Measurements from ENCODE around the gene PCYT1A. TPM values are rescaled to one million over a fixed set of nuclear protein-coding genes. Genes with fewer than 3 reads are reported as not detected.
"Not testable (repeated sequence)": the region's sequence is repeated elsewhere in the genome, so short reads cannot be mapped to it uniquely, and the experiment has no call there.

PCYT1A gene
- total and polyA plus RNA-seq, 2 donors (not counting 3 experiments of a cell fraction or from before 2014, with no cell fraction given), result 50.3 to 65.5 TPM

DNA sequence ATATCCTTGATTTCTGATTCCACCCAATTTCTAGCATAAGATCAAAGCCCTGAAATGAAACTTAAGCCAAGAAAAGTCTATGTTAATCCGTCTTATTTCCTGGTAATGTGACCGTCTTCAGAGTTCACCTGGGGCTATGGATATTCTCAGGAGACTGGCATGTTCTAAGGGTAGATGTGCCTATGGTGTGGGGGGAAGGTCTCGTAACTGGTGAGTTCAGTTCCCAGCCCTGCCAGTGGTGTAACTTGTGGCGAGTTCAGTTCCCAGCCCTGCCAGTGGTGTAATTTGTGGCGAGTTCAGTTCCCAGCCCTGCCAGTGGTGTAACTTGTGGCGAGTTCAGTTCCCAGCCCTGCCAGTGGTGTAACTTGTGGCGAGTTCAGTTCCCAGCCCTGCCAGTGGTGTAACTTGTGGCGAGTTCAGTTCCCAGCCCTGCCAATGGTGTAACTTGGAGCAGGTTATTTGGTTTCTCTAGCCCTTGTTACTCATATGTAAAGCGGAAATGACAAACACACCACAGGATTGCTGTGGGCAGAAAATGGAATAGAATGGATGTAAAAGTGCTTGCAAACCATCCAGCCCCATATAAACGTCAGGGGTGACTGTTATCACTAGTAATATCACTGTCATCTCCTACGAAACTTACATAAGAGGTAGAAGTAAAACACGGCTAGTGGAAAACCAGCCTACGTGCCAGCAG, 40.8 kb downstream of the PCYT1A start:
- BruUV-seq (replicated peaks), result no TSS peak

DNA sequence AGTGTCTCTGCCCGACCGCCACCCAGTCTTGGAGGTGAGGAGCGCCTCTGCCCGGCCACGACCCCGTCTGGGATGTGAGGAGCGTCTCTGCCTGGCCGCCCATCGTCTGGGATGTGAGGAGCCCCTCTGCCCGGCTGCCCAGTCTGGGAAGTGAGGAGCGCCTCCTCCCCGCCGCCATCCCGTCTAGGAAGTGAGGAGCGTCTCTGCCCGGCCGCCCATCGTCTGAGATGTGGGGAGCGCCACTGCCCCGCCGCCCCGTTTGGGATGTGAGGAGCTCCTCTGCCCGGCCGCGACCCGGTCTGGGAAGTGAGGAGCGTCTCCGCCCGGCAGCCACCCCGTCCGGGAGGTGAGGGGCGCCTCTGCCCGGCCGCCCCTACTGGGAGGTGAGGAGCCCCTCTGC, 43.4 kb downstream of the PCYT1A start:
- POLR2A ChIA-PET; dilution Hi-C loops (cut with MboI; ENCODE audit: extremely low pct_ligation_motif_present, low sequenced_read_pairs); H2AFZ ChIP-seq (ENCODE audit: low read depth, low read length); H3K79me2 ChIP-seq (ENCODE audit: control insufficient read depth, insufficient read depth, low read length); H3K4me2 ChIP-seq (ENCODE audit: insufficient read depth, low read length); H3K4me1 ChIP-seq (ENCODE audit: control insufficient read depth, extremely low read depth, insufficient read depth, low read length); H3K4me3 ChIP-seq (replicated peaks in 1 of 3; ENCODE audit: insufficient read depth in 1 of 3, low read depth in 1 of 3, low read length in 3 of 3); H3K9me1 ChIP-seq (replicated peaks; ENCODE audit: control insufficient read depth, extremely low read depth, insufficient read depth, low read length); H3K27ac ChIP-seq (ENCODE audit: insufficient read depth, low read depth, low read length); H3K9me3 ChIP-seq (replicated peaks; ENCODE audit: control insufficient read depth, insufficient read depth, low read length); DNase-seq (ENCODE audit: low read depth, low spot score); H3K9ac ChIP-seq (replicated peaks; ENCODE audit: extremely low read depth, insufficient read depth, low read length); H3K27me3 ChIP-seq (ENCODE audit: control insufficient read depth in 2 of 2, insufficient read depth in 2 of 2, low read length in 2 of 2); intact Hi-C loops (cut with micrococcal nuclease); CTCF ChIA-PET; FAIRE-seq; H4K20me1 ChIP-seq (replicated peaks; ENCODE audit: control insufficient read depth, extremely low read depth, insufficient read depth, low read length); BruUV-seq (replicated peaks): not testable (repeated sequence)
- peaks cover 18 to 23% of the 10 kb centered on the region in 2 experiments for H3K36me3 ChIP-seq (ENCODE audit: control insufficient read depth in 2 of 2, extremely low read depth in 1 of 2, insufficient read depth in 2 of 2, low read length in 2 of 2)

More for the DNA sequence above, 40.8 kb downstream of the PCYT1A start:
- DNase-seq (ENCODE audit: low read depth, low spot score) (no peak), FAIRE-seq (no peak)
- Histone ChIP-seq H3K79me2 (ENCODE audit: control insufficient read depth, insufficient read depth, low read length) (peaks cover 3% of the 10 kb centered on the region), H3K27ac (ENCODE audit: insufficient read depth, low read depth, low read length) (no peak overlapping the region), H2AFZ (ENCODE audit: low read depth, low read length) (no peak overlapping the region), H3K27me3 (ENCODE audit: control insufficient read depth in 2 of 2, insufficient read depth in 2 of 2, low read length in 2 of 2) (no peaks in the 10 kb centered on the region), H3K4me3 (replicated peaks in 1 of 3; ENCODE audit: insufficient read depth in 1 of 3, low read depth in 1 of 3, low read length in 3 of 3) (no peak overlapping the region), H3K4me2 (ENCODE audit: insufficient read depth, low read length) (no peak overlapping the region), H3K9me3 (replicated peaks; ENCODE audit: control insufficient read depth, insufficient read depth, low read length) (no peaks in the 10 kb centered on the region), H3K36me3 (ENCODE audit: control insufficient read depth in 2 of 2, extremely low read depth in 1 of 2, insufficient read depth in 2 of 2, low read length in 2 of 2) (peaks cover 12 to 16% of the 10 kb centered on the region in 2 experiments), H3K9me1 (replicated peaks; ENCODE audit: control insufficient read depth, extremely low read depth, insufficient read depth, low read length) (no peaks in the 10 kb centered on the region), H4K20me1 (replicated peaks; ENCODE audit: control insufficient read depth, extremely low read depth, insufficient read depth, low read length) (no peaks in the 10 kb centered on the region), H3K4me1 (ENCODE audit: control insufficient read depth, extremely low read depth, insufficient read depth, low read length) (no peaks in the 10 kb centered on the region), H3K9ac (replicated peaks; ENCODE audit: extremely low read depth, insufficient read depth, low read length) (no peak overlapping the region)
- ChIA-PET CTCF (interaction anchor here (2.1 kb wide), 1 partner anchor 276 kb away, joined by 7 read pairs; no protein-coding TSS in a partner anchor), POLR2A (no interaction called here)
- dilution Hi-C loops (cut with MboI; ENCODE audit: extremely low pct_ligation_motif_present, low sequenced_read_pairs), result no loop called here
- TF ChIP-seq POLR2A (IDR thresholded peaks at IDR 0.05; ENCODE audit: low read depth, low read length), result no peak
- TF ChIP-seq, protein P1, sequence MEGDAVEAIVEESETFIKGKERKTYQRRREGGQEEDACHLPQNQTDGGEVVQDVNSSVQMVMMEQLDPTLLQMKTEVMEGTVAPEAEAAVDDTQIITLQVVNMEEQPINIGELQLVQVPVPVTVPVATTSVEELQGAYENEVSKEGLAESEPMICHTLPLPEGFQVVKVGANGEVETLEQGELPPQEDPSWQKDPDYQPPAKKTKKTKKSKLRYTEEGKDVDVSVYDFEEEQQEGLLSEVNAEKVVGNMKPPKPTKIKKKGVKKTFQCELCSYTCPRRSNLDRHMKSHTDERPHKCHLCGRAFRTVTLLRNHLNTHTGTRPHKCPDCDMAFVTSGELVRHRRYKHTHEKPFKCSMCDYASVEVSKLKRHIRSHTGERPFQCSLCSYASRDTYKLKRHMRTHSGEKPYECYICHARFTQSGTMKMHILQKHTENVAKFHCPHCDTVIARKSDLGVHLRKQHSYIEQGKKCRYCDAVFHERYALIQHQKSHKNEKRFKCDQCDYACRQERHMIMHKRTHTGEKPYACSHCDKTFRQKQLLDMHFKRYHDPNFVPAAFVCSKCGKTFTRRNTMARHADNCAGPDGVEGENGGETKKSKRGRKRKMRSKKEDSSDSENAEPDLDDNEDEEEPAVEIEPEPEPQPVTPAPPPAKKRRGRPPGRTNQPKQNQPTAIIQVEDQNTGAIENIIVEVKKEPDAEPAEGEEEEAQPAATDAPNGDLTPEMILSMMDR (IDR thresholded peaks at IDR 0.05; ENCODE audit: extremely low read depth in 1 of 2, insufficient read depth in 1 of 2, low read depth in 1 of 2, low read length in 2 of 2), result no peak
- no peak for TF ChIP-seq POLR2AphosphoS5 (IDR thresholded peaks at IDR 0.05; ENCODE audit: insufficient read depth, low read depth, low read length)
- no peak for TF ChIP-seq FOS (IDR thresholded peaks at IDR 0.05; ENCODE audit: borderline replicate concordance, insufficient read depth, low read length)
- no peak for TF ChIP-seq GATA2 (IDR thresholded peaks at IDR 0.05; ENCODE audit: insufficient read depth, insufficient read length, low read depth, low read length)
- no peak for TF ChIP-seq JUN (IDR thresholded peaks at IDR 0.05; ENCODE audit: borderline replicate concordance, insufficient read depth, insufficient read length, low read depth)
- no peak for TF ChIP-seq EZH2 (IDR thresholded peaks at IDR 0.05; ENCODE audit: borderline replicate concordance, low read depth, low read length, severe bottlenecking)
- TF ChIP-seq MYC (IDR thresholded peaks at IDR 0.05; ENCODE audit: low read depth, low read length), result no peak
- TF ChIP-seq, protein P2, sequence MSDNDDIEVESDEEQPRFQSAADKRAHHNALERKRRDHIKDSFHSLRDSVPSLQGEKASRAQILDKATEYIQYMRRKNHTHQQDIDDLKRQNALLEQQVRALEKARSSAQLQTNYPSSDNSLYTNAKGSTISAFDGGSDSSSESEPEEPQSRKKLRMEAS (IDR thresholded peaks at IDR 0.05; ENCODE audit: insufficient read depth, insufficient read length), result no peak
- intact Hi-C loops (cut with micrococcal nuclease), result no loop called here
